Thymus (tissue), 11 donors: ENCODE measurements around the gene LHX4. TPM values are rescaled to one million over a fixed set of nuclear protein-coding genes. Genes with fewer than 3 reads are reported as not detected.

Source experiments
- DNase-seq, 9 donors: peaks; one replicate each; pipeline ENCODE4 v3.0.0-alpha.2; 2013; ENCODE audit warnings: low spot score in 9 of 9, low read depth in 6 of 9, missing footprints in 1 of 9
- H3K27ac ChIP-seq, 2 donors: one replicate each; pipeline ENCODE4 v1.5.1; 2013; ENCODE audit warnings: control low read depth in 1 of 2, low read depth in 1 of 2, low read length in 1 of 2, mild to moderate bottlenecking in 1 of 2, moderate library complexity in 1 of 2
- H3K27me3 ChIP-seq, 2 donors: one replicate each; pipeline ENCODE4 v1.5.1; 2013; ENCODE audit warnings: low read length in 1 of 2; ENCODE audit not compliant: control insufficient read depth in 2 of 2, insufficient read depth in 1 of 2
- H3K36me3 ChIP-seq, 2 donors: one replicate each; pipeline ENCODE4 v1.5.1; 2013; ENCODE audit warnings: low read length in 1 of 2, mild to moderate bottlenecking in 1 of 2, moderate library complexity in 1 of 2; ENCODE audit not compliant: control insufficient read depth in 2 of 2, insufficient read depth in 2 of 2
- H3K4me1 ChIP-seq, 2 donors: one replicate each; pipeline ENCODE4 v1.5.1; 2013; ENCODE audit warnings: low read length in 2 of 2; ENCODE audit not compliant: control insufficient read depth in 2 of 2, insufficient read depth in 2 of 2
- H3K4me3 ChIP-seq, 2 donors: one replicate each; pipeline ENCODE4 v1.5.1; 2013; ENCODE audit warnings: low read length in 2 of 2, control low read depth in 1 of 2, mild to moderate bottlenecking in 1 of 2
- H3K9me3 ChIP-seq, 2 donors: one replicate each; pipeline ENCODE4 v1.5.1; 2013; ENCODE audit warnings: low read length in 1 of 2, mild to moderate bottlenecking in 1 of 2; ENCODE audit not compliant: control insufficient read depth in 2 of 2, insufficient read depth in 1 of 2
- WGBS: extraction: QIAGEN DNeasy Blood & Tissue Kit; methylation state at CpG from one replicate; pipeline ENCODE4 v1.1.7; 2013; 5-methylcytosine and 5-hydroxymethylcytosine counted together
- polyA plus RNA-seq: library from polyadenylated mRNA; stranded (reverse); fragments of 200-250 nt; gene quantifications from one replicate; pipeline ENCODE4 v1.2.3, GENCODE V29; 2013
- total RNA-seq: library from RNA; stranded (reverse); fragments of 120-200 nt; gene quantifications from one replicate; pipeline ENCODE4 v1.2.4, GENCODE V29; 2013
- donor health status: healthy.

Gene LHX4
- total and polyA plus RNA-seq, 2 donors = 0.05 TPM

DNA sequence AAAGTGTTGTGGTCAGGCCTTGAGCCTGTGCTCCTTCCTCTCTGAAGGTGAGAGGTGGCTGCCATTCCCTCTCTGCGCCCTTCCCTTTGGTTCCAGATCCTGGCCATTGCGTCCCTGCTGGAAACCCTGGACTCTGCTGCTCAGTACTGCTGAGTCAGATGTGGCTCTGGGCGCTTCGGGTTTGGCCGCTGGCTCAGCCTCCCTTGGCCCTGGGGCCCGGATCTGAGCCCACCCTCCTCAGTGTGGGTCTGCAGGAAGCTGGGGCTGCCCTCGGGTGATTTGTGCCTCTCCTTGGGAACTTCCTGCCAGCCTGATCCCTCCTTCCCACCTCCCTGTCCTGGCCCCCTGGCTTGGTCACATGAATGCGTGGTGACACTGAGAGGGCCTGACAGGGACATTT lies 43.2 kb upstream of the LHX4 start:
- Histone ChIP-seq H3K4me1 (peaks cover 0 to 30% of the 10 kb centered on the region in 2 donors), H3K27me3 (no peaks in the 10 kb centered on the region), H3K36me3 (peaks cover 0 to 20% of the 10 kb centered on the region in 2 donors), H3K9me3 (no peaks in the 10 kb centered on the region), H3K27ac (no peak overlapping the region), H3K4me3 (no peak overlapping the region)
- no peak for DNase-seq
- WGBS = 87% methylated on average over 8 of the region's 8 CpGs

DNA sequence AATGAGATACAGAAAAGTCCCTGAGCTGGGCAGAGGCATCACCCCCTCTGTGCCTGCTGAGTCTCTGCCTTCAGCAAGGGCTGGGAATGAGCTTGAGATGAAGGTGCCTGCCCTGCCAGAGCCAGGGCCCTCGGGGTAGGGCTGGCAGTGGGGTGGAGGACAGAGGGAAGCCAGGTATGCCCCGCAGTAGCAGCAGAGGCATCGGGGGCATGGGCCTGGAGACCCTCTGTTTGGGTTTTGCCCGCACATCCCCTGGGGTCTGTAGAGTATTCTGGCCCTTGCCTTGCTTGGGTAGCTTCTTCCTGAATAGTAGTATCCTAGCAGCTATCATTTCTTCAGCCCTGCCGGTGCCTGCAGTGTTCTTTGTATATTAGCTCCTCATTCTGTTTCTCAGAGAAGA lies 42.4 kb upstream of the LHX4 start:
- Histone ChIP-seq H3K4me3 (no peak overlapping the region), H3K9me3 (no peaks in the 10 kb centered on the region), H3K36me3 (peaks cover 0 to 17% of the 10 kb centered on the region in 2 donors), H3K27me3 (no peaks in the 10 kb centered on the region), H3K27ac (no peak overlapping the region), H3K4me1 (peaks cover 0 to 38% of the 10 kb centered on the region in 2 donors)
- 99% methylated on average over 5 of the region's 5 CpGs for WGBS
- no peak for DNase-seq

DNA sequence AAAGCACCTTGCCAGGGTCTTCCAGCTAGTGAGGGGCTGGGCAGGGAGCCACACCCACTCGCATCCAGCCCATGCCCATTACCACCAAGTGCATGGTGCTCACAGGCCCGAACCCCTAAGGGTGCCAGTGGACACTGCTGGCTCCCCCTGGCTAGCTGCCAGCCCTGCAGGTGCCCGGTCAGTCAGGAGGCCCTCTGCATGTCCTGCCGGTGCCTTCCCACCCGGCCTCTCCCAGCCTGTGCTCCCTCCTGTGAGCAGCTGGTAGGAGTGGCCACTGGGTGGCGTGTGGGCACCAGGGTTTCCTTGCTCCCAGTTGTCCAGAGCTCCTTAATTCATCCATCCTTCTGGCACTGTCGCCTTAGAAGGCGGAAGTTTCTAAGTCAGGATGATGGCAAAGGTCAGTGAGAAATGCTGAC lies 42.0 kb upstream of the LHX4 start:
- peaks cover 0 to 42% of the 10 kb centered on the region in 2 donors for H3K4me1 ChIP-seq
- no peak overlapping the region for H3K4me3 ChIP-seq
- no peaks in the 10 kb centered on the region for H3K27me3 ChIP-seq
- 81% methylated on average over 8 of the region's 8 CpGs for WGBS
- no peaks in the 10 kb centered on the region for H3K9me3 ChIP-seq
- no peak for DNase-seq
- H3K27ac ChIP-seq = no peak overlapping the region
- H3K36me3 ChIP-seq = peaks cover 0 to 15% of the 10 kb centered on the region in 2 donors

DNA sequence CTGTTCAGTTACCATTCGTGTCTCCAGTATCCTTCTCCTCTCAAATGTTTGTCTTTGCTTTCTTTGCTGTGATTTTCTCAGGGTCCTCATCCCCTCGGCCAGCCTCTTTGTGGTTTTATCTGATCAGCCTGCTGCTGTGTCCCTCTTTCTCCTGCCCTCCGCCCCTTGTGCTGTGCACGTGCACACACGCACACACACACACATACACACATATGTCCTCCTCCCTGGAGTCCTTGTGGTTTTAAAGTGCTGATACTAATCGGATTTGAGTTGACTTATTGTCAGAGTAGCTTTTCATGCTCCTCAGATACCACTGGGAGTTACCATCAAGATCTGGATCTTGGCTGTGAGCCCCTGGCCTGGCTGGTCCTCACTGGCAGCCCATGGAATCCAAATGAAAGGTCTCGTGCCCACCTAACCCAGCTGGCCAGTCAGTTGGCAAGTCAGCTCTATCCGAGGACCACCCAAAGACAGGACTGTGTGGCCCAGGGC lies 41.3 kb upstream of the LHX4 start:
- Histone ChIP-seq H3K27me3 (no peaks in the 10 kb centered on the region), H3K4me1 (peaks cover 0 to 49% of the 10 kb centered on the region in 2 donors), H3K4me3 (no peak overlapping the region), H3K9me3 (no peaks in the 10 kb centered on the region), H3K27ac (no peak overlapping the region), H3K36me3 (peaks cover 0 to 12% of the 10 kb centered on the region in 2 donors)
- 93% methylated on average over 8 of the region's 8 CpGs for WGBS
- DNase-seq = peak in 1 of 9 donors; percentile 63

DNA sequence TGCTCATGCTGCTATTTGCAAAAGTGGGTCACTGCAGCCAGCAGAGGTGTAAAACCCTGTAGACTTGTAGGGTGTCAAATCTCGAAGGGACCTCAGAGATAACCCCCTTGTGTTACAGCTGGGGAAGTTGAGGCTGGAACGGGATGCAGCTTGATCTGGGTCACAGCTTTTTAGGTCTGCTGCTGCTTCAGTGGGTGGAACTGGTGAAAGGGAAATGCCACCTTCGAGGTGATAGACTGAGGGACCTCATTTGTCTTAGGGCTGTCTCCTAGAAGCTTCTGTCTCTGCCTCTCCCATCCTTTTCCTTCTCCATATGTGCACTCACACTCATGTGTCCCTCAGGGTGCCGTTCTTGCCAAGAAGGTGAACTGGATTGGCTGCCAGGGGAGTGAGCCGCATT lies 40.0 kb upstream of the LHX4 start:
- Histone ChIP-seq H3K9me3 (no peaks in the 10 kb centered on the region), H3K27me3 (no peaks in the 10 kb centered on the region), H3K36me3 (peaks cover 0 to 15% of the 10 kb centered on the region in 2 donors), H3K27ac (no peak overlapping the region), H3K4me1 (peaks cover 0 to 61% of the 10 kb centered on the region in 2 donors), H3K4me3 (no peak overlapping the region)
- WGBS = 96% methylated on average over 5 of the region's 5 CpGs
- DNase-seq = no peak

DNA sequence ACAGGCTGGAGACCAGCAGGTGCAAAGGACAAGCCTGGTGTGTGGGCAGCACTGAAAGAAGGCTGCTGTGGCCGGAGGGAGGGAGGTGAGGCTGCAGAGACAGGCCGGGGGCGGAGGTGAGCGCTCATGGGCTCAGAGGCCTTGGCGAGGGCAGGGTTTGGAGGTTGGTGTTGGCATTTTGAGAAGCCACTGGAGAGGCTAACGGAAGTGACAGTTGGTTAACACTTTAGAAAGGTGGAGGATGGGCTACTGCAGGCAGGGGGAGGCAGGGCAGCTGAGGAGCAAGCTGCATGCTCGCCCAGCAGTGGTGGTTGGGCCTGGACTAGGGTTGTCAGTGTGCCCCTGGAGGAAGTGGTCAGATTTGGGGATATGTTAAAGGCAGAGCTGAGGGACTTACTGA lies 37.9 kb upstream of the LHX4 start:
- H3K36me3 ChIP-seq = peaks cover 0 to 12% of the 10 kb centered on the region in 2 donors
- no peak overlapping the region for H3K27ac ChIP-seq
- H3K9me3 ChIP-seq = no peaks in the 10 kb centered on the region
- peak in 1 of 9 donors; percentile 54 for DNase-seq
- no peaks in the 10 kb centered on the region for H3K27me3 ChIP-seq
- 92% methylated on average over 7 of the region's 7 CpGs for WGBS
- no peak overlapping the region for H3K4me3 ChIP-seq
- peaks cover 0 to 66% of the 10 kb centered on the region in 2 donors for H3K4me1 ChIP-seq

DNA sequence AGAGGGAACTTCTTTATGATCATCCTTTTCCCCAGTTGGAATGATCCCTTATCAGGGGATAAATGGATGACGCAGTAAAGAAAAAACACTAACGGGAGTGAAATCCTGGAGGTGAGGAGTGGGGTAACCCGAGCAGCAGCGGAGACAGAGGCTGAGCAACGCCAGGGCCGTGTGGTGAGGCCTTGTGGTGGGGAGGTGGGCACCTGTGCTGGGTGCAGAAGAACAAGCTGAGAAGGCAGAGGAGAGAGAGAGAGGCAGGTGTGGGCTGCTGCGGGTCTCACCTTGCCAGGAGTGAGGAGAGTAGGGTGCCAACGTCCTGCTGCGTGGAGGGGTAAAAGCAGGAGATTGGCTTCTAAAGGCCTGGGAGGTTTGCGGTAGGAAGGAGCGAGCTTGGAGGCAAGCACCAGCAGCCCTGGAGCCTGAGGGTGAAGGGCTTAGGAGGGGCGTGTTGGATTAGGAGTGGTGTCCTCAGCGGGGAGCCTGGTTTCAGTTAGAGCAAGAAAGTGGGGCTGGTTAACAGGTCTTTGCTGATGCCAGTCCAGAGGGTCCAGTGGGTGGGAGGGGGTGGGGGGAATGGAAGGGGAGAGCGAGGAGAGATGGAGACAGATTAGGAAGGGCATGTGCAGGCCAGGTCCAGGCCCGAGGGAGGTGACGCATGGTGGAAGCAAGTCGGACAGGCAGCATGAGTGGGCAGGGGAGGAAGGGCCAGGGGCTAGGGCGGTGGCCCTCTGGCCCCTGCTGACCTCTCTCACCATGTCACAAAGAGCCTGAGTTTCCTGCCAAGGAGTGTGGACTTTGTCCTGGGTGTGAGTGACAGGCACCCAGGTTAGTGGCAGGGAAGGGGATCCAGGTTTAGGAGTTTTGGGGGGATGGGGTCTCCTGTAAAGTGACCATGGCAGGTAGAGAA lies 36.7 kb upstream of the LHX4 start:
- WGBS = 96% methylated on average over 18 of the region's 18 CpGs
- DNase-seq = peak in 1 of 9 donors; percentile 72
- H3K9me3 ChIP-seq = no peaks in the 10 kb centered on the region

DNA sequence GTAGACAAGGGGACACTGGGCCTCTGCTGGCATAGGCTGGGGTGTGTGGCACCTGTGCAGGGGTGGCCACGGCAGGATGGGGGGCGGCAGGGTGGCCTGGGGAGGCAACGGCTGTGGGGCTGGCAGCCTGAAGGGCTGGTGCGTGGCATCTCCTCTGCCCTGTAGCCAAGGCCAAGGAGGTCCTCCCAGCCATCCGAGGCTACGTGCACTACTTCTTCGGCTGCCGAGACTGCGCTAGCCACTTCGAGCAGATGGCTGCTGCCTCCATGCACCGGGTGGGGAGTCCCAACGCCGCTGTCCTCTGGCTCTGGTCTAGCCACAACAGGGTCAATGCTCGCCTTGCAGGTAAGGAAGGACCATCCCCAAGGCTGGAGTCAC lies 36.0 kb upstream of the LHX4 start:
- Histone ChIP-seq H3K27me3 (no peaks in the 10 kb centered on the region), H3K4me3 (no peak overlapping the region), H3K9me3 (no peaks in the 10 kb centered on the region), H3K36me3 (peaks cover 0 to 12% of the 10 kb centered on the region in 2 donors), H3K4me1 (peaks cover 0 to 54% of the 10 kb centered on the region in 2 donors), H3K27ac (no peak overlapping the region)
- DNase-seq = no peak
- 98% methylated on average over 14 of the region's 14 CpGs for WGBS

More for the DNA sequence above, 36.7 kb upstream of the LHX4 start:
- H3K4me1 ChIP-seq = peaks cover 0 to 61% of the 10 kb centered on the region in 2 donors
- no peak overlapping the region for H3K4me3 ChIP-seq
- no peaks in the 10 kb centered on the region for H3K27me3 ChIP-seq
- no peak overlapping the region for H3K27ac ChIP-seq
- H3K36me3 ChIP-seq = peaks cover 0 to 12% of the 10 kb centered on the region in 2 donors

DNA sequence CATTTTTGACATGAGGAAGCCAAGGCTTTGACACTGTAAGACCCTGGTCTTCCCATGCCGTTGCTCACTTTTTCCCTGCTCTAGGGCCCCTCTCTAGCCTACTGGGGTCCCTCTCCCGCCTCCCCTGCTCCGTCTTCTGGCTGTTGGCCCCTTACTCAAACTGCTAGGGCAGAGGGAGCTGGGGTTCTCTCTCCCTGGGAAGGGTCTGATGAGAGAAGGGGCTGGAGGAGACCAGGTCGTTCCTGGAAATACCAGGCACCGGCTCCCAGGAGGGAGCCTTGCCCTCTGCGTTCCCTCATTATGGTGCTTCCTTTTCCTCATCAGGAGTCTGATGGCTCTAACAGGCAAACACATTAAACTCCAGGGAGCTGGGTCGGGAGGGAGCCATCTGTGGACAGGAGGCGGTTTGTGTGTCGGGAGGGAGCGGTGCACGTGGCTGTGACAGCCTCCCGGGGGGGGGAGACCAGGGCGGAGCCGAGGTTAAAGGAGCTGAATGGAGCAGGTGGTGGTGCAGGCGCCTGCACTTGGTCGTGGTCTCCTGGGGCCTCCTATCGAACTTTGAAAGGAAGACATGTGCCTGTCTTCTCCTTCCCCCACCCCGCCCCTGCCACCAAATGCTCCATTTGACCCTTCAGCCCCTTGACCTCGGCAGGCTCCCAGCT lies 35.4 kb upstream of the LHX4 start:
- Histone ChIP-seq H3K27ac (no peak overlapping the region), H3K4me1 (peaks cover 0 to 53% of the 10 kb centered on the region in 2 donors), H3K9me3 (no peaks in the 10 kb centered on the region), H3K36me3 (peaks cover 0 to 12% of the 10 kb centered on the region in 2 donors), H3K27me3 (no peaks in the 10 kb centered on the region), H3K4me3 (no peak overlapping the region)
- WGBS = 70% methylated on average over 19 of the region's 19 CpGs
- DNase-seq = peak in 3 of 9 donors; percentile 25 to 76 (median 31)
